ENCODE measurements around the gene USP30.

- TF ChIP-seq, protein P1, sequence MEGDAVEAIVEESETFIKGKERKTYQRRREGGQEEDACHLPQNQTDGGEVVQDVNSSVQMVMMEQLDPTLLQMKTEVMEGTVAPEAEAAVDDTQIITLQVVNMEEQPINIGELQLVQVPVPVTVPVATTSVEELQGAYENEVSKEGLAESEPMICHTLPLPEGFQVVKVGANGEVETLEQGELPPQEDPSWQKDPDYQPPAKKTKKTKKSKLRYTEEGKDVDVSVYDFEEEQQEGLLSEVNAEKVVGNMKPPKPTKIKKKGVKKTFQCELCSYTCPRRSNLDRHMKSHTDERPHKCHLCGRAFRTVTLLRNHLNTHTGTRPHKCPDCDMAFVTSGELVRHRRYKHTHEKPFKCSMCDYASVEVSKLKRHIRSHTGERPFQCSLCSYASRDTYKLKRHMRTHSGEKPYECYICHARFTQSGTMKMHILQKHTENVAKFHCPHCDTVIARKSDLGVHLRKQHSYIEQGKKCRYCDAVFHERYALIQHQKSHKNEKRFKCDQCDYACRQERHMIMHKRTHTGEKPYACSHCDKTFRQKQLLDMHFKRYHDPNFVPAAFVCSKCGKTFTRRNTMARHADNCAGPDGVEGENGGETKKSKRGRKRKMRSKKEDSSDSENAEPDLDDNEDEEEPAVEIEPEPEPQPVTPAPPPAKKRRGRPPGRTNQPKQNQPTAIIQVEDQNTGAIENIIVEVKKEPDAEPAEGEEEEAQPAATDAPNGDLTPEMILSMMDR (conservative IDR thresholded peaks at IDR 0.05; ENCODE audit: low read length) = no peak
- no peak for TF ChIP-seq EZH2phosphoT487 (IDR thresholded peaks at IDR 0.05; ENCODE audit: borderline replicate concordance)
Observed at GRCh38 chr12:109009766-109010165, 42.6 kb upstream of the USP30 start.

Measured in Loucy (cell line).